ENCODE measurements around the gene ZNF41.
A peak's percentile ranks its signal among the peaks of the same experiment; 100 is the strongest.
"Not testable (repeated sequence)": the region's sequence is repeated elsewhere in the genome, so short reads cannot be mapped to it uniquely, and the experiment has no call there.

The ZNF41 gene

GRCh38 chrX:47502316-47503125 lies 19.5 kb upstream of the ZNF41 start:
- H3K4me3 ChIP-seq (ENCODE audit: low read length) = no peak overlapping the region
- no peak for TF ChIP-seq ZNF274 (IDR thresholded peaks at IDR 0.05; ENCODE audit: low read depth, low read length)

- TF ChIP-seq ZNF274 (IDR thresholded peaks at IDR 0.05; ENCODE audit: low read depth, low read length) = no peak
- no peak overlapping the region for H3K4me3 ChIP-seq (ENCODE audit: low read length)
Observed at GRCh38 chrX:47501226-47502074, 18.4 kb upstream of the ZNF41 start.

GRCh38 chrX:47500554-47500953 lies 17.5 kb upstream of the ZNF41 start:
- no peak for TF ChIP-seq ZNF274 (IDR thresholded peaks at IDR 0.05; ENCODE audit: low read depth, low read length)
- H3K4me3 ChIP-seq (ENCODE audit: low read length) = no peak overlapping the region

GRCh38 chrX:47499293-47499692 lies 16.3 kb upstream of the ZNF41 start:
- H3K4me3 ChIP-seq (ENCODE audit: low read length) = no peak overlapping the region
- TF ChIP-seq ZNF274 (IDR thresholded peaks at IDR 0.05; ENCODE audit: low read depth, low read length) = no peak

GRCh38 chrX:47498411-47498810 lies 15.4 kb upstream of the ZNF41 start:
- H3K4me3 ChIP-seq (ENCODE audit: low read length) = no peak overlapping the region
- TF ChIP-seq ZNF274 (IDR thresholded peaks at IDR 0.05; ENCODE audit: low read depth, low read length) = no peak

- no peak overlapping the region for H3K4me3 ChIP-seq (ENCODE audit: low read length)
- TF ChIP-seq ZNF274 (IDR thresholded peaks at IDR 0.05; ENCODE audit: low read depth, low read length) = no peak
Observed at GRCh38 chrX:47497271-47497888, 14.4 kb upstream of the ZNF41 start.

GRCh38 chrX:47492133-47492532 lies 9.1 kb upstream of the ZNF41 start:
- H3K4me3 ChIP-seq (ENCODE audit: low read length) = not testable (repeated sequence)

- no peak overlapping the region for H3K4me3 ChIP-seq (ENCODE audit: low read length)
- no peak for TF ChIP-seq ZNF274 (IDR thresholded peaks at IDR 0.05; ENCODE audit: low read depth, low read length)
Observed at GRCh38 chrX:47489507-47490275, 6.7 kb upstream of the ZNF41 start.

GRCh38 chrX:47484885-47485284 lies 1.9 kb upstream of the ZNF41 start:
- peak overlapping the region; percentile 12; the same call in 1 of the 2 replicates for H3K4me3 ChIP-seq (ENCODE audit: low read length)
- no peak for TF ChIP-seq ZNF274 (IDR thresholded peaks at IDR 0.05; ENCODE audit: low read depth, low read length)

- peak overlapping the region; percentile 92 for H3K4me3 ChIP-seq (ENCODE audit: low read length)
- TF ChIP-seq ZNF274 (IDR thresholded peaks at IDR 0.05; ENCODE audit: low read depth, low read length) = no peak
Observed at GRCh38 chrX:47483306-47484268, 565 bp upstream of the ZNF41 start.

- H3K4me3 ChIP-seq (ENCODE audit: low read length) = peak overlapping the region; percentile 92
- TF ChIP-seq ZNF274 (IDR thresholded peaks at IDR 0.05; ENCODE audit: low read depth, low read length) = no peak
Observed at GRCh38 chrX:47482065-47482511, 934 bp downstream of the ZNF41 start.

- no peak for TF ChIP-seq ZNF274 (IDR thresholded peaks at IDR 0.05; ENCODE audit: low read depth, low read length)
- H3K4me3 ChIP-seq (ENCODE audit: low read length) = no peak overlapping the region
Observed at GRCh38 chrX:47481160-47481559, 1.9 kb downstream of the ZNF41 start.

GRCh38 chrX:47480576-47480975 lies 2.4 kb downstream of the ZNF41 start:
- H3K4me3 ChIP-seq (ENCODE audit: low read length) = no peak overlapping the region
- TF ChIP-seq ZNF274 (IDR thresholded peaks at IDR 0.05; ENCODE audit: low read depth, low read length) = no peak
